Fibroblast of villous mesenchyme (primary cell): Measurements from ENCODE around the gene RAD51B. TPM values are rescaled to one million over a fixed set of nuclear protein-coding genes. Genes with fewer than 3 reads are reported as not detected.

ENCODE experiments used
- DNase-seq: peaks from one replicate; pipeline ENCODE4 v3.0.0-alpha.2; 2010; ENCODE audit warnings: low read depth
- H3K4me3 ChIP-seq: 2 replicates; pipeline ENCODE4 v1.5.1; 2011; ENCODE audit warnings: low read depth, mild to moderate bottlenecking, low read length
- CTCF ChIP-seq: IDR thresholded peaks from 2 replicates; pipeline ENCODE4 v1.5.1; 2012; ENCODE audit warnings: low read depth, mild to moderate bottlenecking, low read length; ENCODE audit not compliant: insufficient read depth
- total RNA-seq: library from RNA; depleted of rRNA; stranded (reverse); fragments of >200 nt; gene quantifications from 2 replicates; pipeline ENCODE4 v1.2.3, GENCODE V29; 2012

RAD51B gene
- total RNA-seq, 1 donor = 22.0 TPM

- DNase-seq = no peak
- H3K4me3 ChIP-seq = no peak overlapping the region
- no peak for TF ChIP-seq CTCF
Measured at GRCh38 chr14:68534276-68534675, 714.7 kb downstream of the RAD51B start.

- DNase-seq = peak; percentile 86
- no peak overlapping the region for H3K4me3 ChIP-seq
- no peak for TF ChIP-seq CTCF
Measured at GRCh38 chr14:68535404-68536017, 715.9 kb downstream of the RAD51B start.

GRCh38 chr14:68536018-68536410 is 716.4 kb downstream of the RAD51B start:
- TF ChIP-seq CTCF = no peak
- no peak for DNase-seq
- no peak overlapping the region for H3K4me3 ChIP-seq

- no peak overlapping the region for H3K4me3 ChIP-seq
- no peak for DNase-seq
- no peak for TF ChIP-seq CTCF
Measured at GRCh38 chr14:68538639-68539038, 719.1 kb downstream of the RAD51B start.

- H3K4me3 ChIP-seq = no peak overlapping the region
- TF ChIP-seq CTCF = no peak
Measured at GRCh38 chr14:68539241-68539737, 719.7 kb downstream of the RAD51B start.

GRCh38 chr14:68539789-68540188 is 720.2 kb downstream of the RAD51B start:
- DNase-seq = no peak
- TF ChIP-seq CTCF = no peak
- H3K4me3 ChIP-seq = no peak overlapping the region

More at GRCh38 chr14:68539241-68539737, 719.7 kb downstream of the RAD51B start:
- DNase-seq = no peak
